Esophagus squamous epithelium (tissue), 5 donors: ENCODE data around the gene LPAR1. TPM values are rescaled to one million over a fixed set of nuclear protein-coding genes. Genes with fewer than 3 reads are reported as not detected.

Experiments
- DNase-seq: peaks from one replicate; lab custom pipeline; 2025; lab: John Stamatoyannopoulos, UW
- H3K27ac ChIP-seq, 4 donors: fragments of 200-600 bp; sonication (generic); one replicate each; pipeline ENCODE4 v1.5.1; 2016 to 2019; ENCODE audit warnings: mild to moderate bottlenecking in 1 of 4
- H3K27me3 ChIP-seq, 4 donors: fragments of 200-600 bp; sonication (generic); 1 replicate in 3 of 4; 2 replicates in 1 of 4; pipeline versions ENCODE4 v1.5.1 to v1.6.0; 2017 to 2021; ENCODE audit warnings: antibody characterized with exemption in 1 of 4
- H3K36me3 ChIP-seq, 3 donors: fragments of 200-600 bp; sonication (generic); one replicate each; pipeline ENCODE4 v1.5.1; 2016 to 2019
- H3K4me1 ChIP-seq, 3 donors: fragments of 200-600 bp; sonication (generic); one replicate each; pipeline ENCODE4 v1.5.1; 2017 to 2019
- H3K4me3 ChIP-seq, 4 donors: fragments of 200-600 bp; sonication (generic); 1 replicate in 3 of 4; 2 replicates in 1 of 4; pipeline ENCODE4 v1.5.1; 2016 to 2019; ENCODE audit warnings: mild to moderate bottlenecking in 2 of 4, moderate library complexity in 1 of 4
- H3K9me3 ChIP-seq, 3 donors: fragments of 200-600 bp; sonication (generic); one replicate each; pipeline ENCODE4 v1.5.1; 2016 to 2019
- CTCF ChIP-seq, 6 experiments: fragments of 450-650 bp in 4 of 6; fragments of 200-600 bp in 2 of 6; sonication (generic) in 2 of 6; IDR thresholded peaks; one replicate each; pipeline ENCODE4 v1.5.1; 2016 to 2019; ENCODE audit warnings: antibody characterized with exemption in 6 of 6, mild to moderate bottlenecking in 4 of 6, moderate library complexity in 4 of 6
- POLR2A ChIP-seq, 4 donors: fragments of 450-650 bp; IDR thresholded peaks; one replicate each; pipeline ENCODE4 v1.6.1; 2017; ENCODE audit warnings: antibody characterized with exemption in 4 of 4, mild to moderate bottlenecking in 4 of 4, moderate library complexity in 3 of 4
- WGBS, 2 donors: methylation state at CpG; one replicate each; pipeline ENCODE4 v1.1.5; 2018; 5-methylcytosine and 5-hydroxymethylcytosine counted together
- intact Hi-C: fragments of 100-400 bp; cut with DNase I; formaldehyde crosslinking; loops from one replicate; pipeline ENCODE4 v1.15.0; 2022
- total RNA-seq, 4 donors: library from RNA; depleted of rRNA; stranded (reverse); fragments of >200 nt; gene quantifications; one replicate each; pipeline ENCODE4 v1.1.0, GENCODE V29; 2016
- donor health status: DM: yes; HTN: yes; CAD: no.

Gene LPAR1
- total RNA-seq, 4 donors from 2014 or later: 6.3 to 59.5 (median 14.1) TPM

DNA sequence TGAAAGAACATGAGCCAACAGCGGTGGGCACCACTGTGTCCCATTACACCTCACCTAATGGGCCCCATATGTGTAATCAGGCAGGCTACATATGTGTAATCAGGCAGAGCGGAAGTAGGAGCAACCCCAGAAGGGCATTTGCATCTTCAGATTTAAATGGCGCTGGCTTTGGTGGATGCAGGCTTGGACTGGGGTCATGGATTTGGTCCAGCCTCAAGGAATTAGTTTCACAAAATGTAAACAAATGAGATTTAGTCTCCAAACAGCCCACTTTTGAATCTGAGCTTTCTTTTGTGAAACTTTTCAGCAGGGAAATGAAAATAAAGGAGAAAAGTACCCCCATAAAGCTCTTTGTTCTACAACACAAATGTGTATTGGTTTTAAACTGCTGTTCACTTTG, 161.3 kb downstream of the LPAR1 start:
- 78 to 80% methylated on average over 3 of the region's 3 CpGs for WGBS, 2 donors

GRCh38 chr9:110874963-110875674, 163.2 kb downstream of the LPAR1 start:
- H3K36me3 ChIP-seq: peaks cover 0 to 12% (median 0%) of the 10 kb centered on the region in 3 donors
- no peak overlapping the region for H3K4me3 ChIP-seq
- no peak overlapping the region for H3K27ac ChIP-seq
- H3K4me1 ChIP-seq: no peaks in the 10 kb centered on the region
- H3K9me3 ChIP-seq: no peaks in the 10 kb centered on the region
- intact Hi-C loops: no loop called here
- H3K27me3 ChIP-seq: no peaks in the 10 kb centered on the region
- TF ChIP-seq CTCF (IDR thresholded peaks at IDR 0.05): no peak
- no peak for TF ChIP-seq POLR2A (IDR thresholded peaks at IDR 0.05)
- no peak for DNase-seq
- 64 to 73% methylated on average over 7 to 8 of the region's 14 CpGs for WGBS, 2 donors

More for the DNA sequence above, 161.3 kb downstream of the LPAR1 start:
- no peaks in the 10 kb centered on the region for H3K9me3 ChIP-seq
- no peak overlapping the region for H3K4me3 ChIP-seq
- intact Hi-C loops: no loop called here
- H3K27me3 ChIP-seq: no peaks in the 10 kb centered on the region
- TF ChIP-seq POLR2A (IDR thresholded peaks at IDR 0.05) (no peak), CTCF (IDR thresholded peaks at IDR 0.05) (no peak)
- DNase-seq: no peak
- no peaks in the 10 kb centered on the region for H3K4me1 ChIP-seq
- H3K27ac ChIP-seq: no peak overlapping the region
- H3K36me3 ChIP-seq: peaks cover 0 to 12% (median 0%) of the 10 kb centered on the region in 3 donors

- no peak overlapping the region for H3K27ac ChIP-seq
- no peak overlapping the region for H3K4me3 ChIP-seq
- no peak for DNase-seq
- intact Hi-C loops: no loop called here
- TF ChIP-seq CTCF (IDR thresholded peaks at IDR 0.05) (no peak), POLR2A (IDR thresholded peaks at IDR 0.05) (no peak)
- no peaks in the 10 kb centered on the region for H3K27me3 ChIP-seq
- peaks cover 0 to 12% (median 0%) of the 10 kb centered on the region in 3 donors for H3K36me3 ChIP-seq
- no peaks in the 10 kb centered on the region for H3K9me3 ChIP-seq
- 73 to 75% methylated on average over 6 of the region's 6 CpGs for WGBS, 2 donors
- no peaks in the 10 kb centered on the region for H3K4me1 ChIP-seq
Measured at GRCh38 chr9:110872920-110873319, 165.3 kb downstream of the LPAR1 start.

DNA sequence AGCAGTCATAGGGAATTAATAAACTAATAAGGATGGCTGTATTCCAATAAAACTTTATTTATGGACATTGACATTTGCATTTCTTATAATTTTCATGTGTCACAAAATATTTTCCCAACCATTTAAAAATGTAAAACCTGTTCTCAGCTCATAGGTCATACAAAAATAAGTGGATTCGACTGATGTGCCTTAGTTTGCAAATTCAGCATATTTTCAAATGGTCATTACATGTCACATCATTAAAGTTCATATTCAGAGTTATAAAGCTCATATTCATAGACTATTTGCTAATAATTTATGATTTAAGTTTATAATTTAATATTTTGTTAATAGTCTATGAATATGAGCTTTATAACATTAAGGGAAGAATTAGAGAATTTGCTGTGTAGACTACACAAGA, 166.5 kb downstream of the LPAR1 start:
- intact Hi-C loops: no loop called here
- WGBS, 2 donors: 80 to 95% methylated on average over 1 of the region's 1 CpG
- H3K27ac ChIP-seq: no peak overlapping the region
- peaks cover 0 to 12% (median 0%) of the 10 kb centered on the region in 3 donors for H3K36me3 ChIP-seq
- H3K4me3 ChIP-seq: no peak overlapping the region
- H3K27me3 ChIP-seq: no peaks in the 10 kb centered on the region
- H3K9me3 ChIP-seq: no peaks in the 10 kb centered on the region
- DNase-seq: no peak
- no peak for TF ChIP-seq POLR2A (IDR thresholded peaks at IDR 0.05)
- no peak for TF ChIP-seq CTCF (IDR thresholded peaks at IDR 0.05)
- H3K4me1 ChIP-seq: no peaks in the 10 kb centered on the region

DNA sequence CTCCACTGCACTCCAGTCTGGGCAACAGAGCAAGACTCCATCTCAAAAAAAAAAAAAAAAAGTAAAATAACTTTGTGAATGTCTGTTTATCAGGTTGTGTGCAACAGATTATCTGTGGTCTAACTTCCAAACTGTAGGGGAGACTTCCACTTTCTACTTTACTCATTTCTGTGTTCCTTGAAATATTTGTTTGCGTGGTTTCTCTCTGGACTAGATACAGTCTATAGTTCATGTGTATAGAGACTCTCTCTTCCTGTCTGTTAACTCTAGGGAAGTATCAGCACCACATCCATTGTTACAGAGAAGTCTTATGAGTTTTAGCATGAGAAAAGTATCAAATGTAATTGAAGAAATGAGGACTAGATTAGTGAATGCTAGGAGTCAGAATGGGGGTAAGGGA, 168.3 kb downstream of the LPAR1 start:
- intact Hi-C loops: no loop called here
- DNase-seq: no peak
- TF ChIP-seq CTCF (IDR thresholded peaks at IDR 0.05) (no peak), POLR2A (IDR thresholded peaks at IDR 0.05) (no peak)
- 79 to 87% methylated on average over 1 of the region's 1 CpG for WGBS, 2 donors
- Histone ChIP-seq H3K36me3 (peaks cover 0 to 4% (median 0%) of the 10 kb centered on the region in 3 donors), H3K27me3 (no peaks in the 10 kb centered on the region), H3K9me3 (no peaks in the 10 kb centered on the region), H3K4me3 (no peak overlapping the region), H3K27ac (no peak overlapping the region), H3K4me1 (no peaks in the 10 kb centered on the region)
